Measurements from ENCODE around the gene LIPJ.

DNA sequence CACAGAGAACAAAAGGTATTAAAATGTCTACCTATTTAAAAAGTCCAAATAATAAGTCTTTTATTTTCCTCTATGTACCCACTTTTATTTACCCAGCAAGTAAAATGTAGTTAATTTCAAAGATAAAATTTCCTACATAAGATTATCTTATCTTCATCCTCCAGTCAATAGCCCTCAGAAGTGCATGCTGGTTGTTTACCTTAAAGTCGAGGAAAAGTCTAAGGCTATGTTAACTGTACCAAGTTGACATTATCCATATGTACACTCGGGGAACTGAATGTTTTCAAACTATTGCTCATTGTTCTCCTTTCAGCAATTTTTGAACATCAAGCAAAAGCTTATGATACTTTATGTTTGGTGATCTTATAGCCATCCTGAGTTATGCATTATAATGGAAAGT lies 53.6 kb downstream of the LIPJ start:
- TF ChIP-seq SIN3A (IDR thresholded peaks at IDR 0.05; ENCODE audit: borderline replicate concordance, insufficient read depth, low read length) (no peak), POLR2AphosphoS5 (IDR thresholded peaks at IDR 0.05; ENCODE audit: low read depth, low read length) (no peak), TAF1 (IDR thresholded peaks at IDR 0.05; ENCODE audit: borderline replicate concordance, insufficient read depth, low read length) (no peak), FOXP2 (optimal IDR thresholded peaks at IDR 0.05; ENCODE audit: borderline replicate concordance, extremely low read depth, extremely low read length, insufficient read depth) (no peak)
- TF ChIP-seq, protein P1, sequence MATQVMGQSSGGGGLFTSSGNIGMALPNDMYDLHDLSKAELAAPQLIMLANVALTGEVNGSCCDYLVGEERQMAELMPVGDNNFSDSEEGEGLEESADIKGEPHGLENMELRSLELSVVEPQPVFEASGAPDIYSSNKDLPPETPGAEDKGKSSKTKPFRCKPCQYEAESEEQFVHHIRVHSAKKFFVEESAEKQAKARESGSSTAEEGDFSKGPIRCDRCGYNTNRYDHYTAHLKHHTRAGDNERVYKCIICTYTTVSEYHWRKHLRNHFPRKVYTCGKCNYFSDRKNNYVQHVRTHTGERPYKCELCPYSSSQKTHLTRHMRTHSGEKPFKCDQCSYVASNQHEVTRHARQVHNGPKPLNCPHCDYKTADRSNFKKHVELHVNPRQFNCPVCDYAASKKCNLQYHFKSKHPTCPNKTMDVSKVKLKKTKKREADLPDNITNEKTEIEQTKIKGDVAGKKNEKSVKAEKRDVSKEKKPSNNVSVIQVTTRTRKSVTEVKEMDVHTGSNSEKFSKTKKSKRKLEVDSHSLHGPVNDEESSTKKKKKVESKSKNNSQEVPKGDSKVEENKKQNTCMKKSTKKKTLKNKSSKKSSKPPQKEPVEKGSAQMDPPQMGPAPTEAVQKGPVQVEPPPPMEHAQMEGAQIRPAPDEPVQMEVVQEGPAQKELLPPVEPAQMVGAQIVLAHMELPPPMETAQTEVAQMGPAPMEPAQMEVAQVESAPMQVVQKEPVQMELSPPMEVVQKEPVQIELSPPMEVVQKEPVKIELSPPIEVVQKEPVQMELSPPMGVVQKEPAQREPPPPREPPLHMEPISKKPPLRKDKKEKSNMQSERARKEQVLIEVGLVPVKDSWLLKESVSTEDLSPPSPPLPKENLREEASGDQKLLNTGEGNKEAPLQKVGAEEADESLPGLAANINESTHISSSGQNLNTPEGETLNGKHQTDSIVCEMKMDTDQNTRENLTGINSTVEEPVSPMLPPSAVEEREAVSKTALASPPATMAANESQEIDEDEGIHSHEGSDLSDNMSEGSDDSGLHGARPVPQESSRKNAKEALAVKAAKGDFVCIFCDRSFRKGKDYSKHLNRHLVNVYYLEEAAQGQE (IDR thresholded peaks at IDR 0.05; ENCODE audit: insufficient read depth in 1 of 2, low read depth in 2 of 2, low read length in 2 of 2) = no peak
